GM11168 (cell line): ENCODE data around the gene CPNE8.
"Not testable (repeated sequence)": the region's sequence is repeated elsewhere in the genome, so short reads cannot be mapped to it uniquely, and the experiment has no call there.

ENCODE experiments used
- in situ Hi-C: fragments of 300-500 bp; cut with MboI; formaldehyde crosslinking; loops from one replicate; pipeline ENCODE4 v1.12.0; 2022; ENCODE audit warnings: low sequenced_read_pairs; ENCODE audit not compliant: unreplicated experiment

CPNE8 gene

DNA sequence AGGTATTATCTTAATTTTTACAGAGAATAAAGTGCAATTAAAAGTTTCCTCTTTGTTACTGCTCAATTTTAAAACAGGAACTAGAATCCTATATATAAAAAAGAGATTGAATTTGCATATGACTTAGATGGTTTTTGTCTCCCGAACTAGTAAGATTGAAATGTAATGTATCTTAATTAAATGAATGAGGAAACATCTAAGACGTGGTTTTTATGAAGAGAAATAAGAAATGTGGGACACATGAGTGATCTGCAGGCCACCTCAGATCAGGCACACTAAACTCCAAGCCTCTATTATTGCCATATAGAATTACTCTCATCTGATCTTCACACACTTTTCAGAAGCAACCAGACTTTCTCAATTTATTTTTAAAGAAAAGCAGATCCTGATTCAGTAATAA is 158.6 kb downstream of the CPNE8 start:
- in situ Hi-C loops: no loop called here

DNA sequence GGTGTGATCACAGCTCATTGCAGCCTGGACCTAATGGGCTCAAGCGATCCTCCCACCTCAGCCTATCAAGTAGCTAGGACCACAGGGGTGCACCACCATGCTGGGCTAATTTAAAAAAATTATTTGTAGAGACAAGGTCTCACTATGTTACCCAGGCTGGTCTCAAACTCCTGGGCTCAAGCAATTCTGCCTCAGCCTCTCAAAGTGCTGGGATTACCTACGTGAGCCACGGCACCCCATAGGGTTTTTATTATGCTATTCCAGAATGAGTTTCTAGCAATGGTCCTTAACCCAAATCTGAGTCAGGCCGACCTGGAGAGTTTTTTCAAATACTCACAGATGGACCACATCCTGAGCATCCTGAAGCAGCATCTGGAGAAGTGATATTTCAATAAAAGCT is 159.8 kb downstream of the CPNE8 start:
- in situ Hi-C loops: no loop called here

DNA sequence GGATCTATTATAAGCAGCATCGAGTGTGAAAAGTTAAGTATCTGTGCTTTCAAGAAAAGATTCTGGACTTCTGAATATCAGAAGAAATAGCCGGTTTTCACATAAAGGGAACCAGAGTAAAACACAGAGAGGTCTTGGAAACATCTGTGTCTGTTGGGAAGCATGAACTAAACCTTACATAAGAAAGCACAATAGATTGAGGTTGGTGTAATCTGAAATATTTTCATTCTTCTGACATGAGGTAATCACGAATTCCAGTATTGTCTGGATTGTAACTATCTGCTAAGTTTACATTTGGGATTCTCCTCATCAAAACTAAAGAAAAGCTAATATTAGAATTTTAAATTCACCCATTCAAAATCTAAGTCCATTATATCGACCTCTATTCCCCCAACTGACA is 161.3 kb downstream of the CPNE8 start:
- in situ Hi-C loops: no loop called here

DNA sequence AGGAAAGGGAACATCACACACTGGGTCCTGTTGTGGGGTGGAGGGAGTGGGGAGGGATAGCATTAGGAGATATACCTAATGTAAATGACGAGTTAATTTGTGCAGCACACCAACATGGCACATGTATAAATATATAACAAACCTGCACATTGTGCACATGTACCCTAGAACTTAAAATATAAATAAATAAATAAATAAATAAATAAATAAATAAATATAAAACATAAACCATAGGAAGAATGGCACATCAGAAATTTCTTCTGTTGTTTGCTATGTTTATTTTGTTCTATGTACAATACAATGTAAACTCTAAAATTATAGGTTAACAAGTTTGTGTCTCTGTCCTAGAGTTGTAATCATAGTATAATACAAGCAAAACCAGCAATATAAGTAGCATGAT is 162.9 kb downstream of the CPNE8 start:
- in situ Hi-C loops: not testable (repeated sequence)

DNA sequence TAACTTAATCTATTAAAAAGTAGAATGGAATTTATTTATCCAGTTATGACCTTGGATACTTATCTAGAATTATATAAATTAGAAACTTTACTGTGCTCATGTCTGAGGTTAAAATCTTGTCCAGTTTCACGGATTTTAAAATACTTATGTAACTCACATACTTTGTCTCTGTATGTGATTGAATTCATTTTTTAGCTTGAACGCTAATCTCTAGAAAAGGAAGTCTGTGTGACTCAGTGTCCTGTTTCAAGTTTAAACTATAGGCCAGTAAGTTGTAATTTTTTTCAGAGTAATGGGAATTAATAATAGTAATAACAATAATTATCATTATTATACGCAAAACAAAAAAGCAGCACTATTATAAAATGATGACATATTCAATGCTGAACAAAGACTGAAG is 168.6 kb downstream of the CPNE8 start:
- in situ Hi-C loops: no loop called here

DNA sequence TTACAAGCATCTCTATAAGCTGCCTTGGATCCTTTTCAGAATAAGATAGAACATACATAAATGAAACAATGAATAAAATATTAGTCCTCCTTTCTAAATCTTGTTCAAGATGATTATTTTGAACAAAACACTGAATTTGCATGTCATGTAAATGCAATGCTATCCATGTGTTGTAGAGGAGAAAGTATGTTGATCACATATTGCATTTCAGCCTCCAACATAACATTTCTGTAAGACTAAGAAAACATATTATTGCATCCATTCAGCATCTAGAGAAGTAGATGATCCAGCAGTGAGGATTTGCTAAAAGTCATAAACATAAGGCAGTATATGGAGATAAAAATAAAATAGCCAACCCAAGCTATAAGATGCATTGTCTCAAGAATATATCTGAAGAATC is 172.6 kb downstream of the CPNE8 start:
- in situ Hi-C loops: no loop called here

DNA sequence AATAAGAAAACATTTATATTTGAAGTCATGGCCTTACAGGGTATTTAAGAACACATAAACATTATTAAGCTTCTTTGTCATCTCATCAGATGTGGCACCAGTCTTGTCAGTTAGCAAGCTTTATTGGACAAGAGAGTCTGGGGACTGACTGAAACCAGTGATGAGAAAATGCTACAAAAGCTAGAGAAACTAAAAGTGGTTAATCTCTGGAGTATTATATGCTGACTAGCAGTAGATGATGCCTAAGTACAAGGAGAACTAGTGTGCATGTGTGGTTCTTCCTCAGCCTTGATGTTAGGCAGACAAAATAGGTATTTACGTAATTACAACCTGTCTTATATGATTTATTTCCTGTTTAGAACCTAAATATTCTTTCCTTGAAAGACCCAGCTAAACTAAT is 176.5 kb downstream of the CPNE8 start:
- in situ Hi-C loops: no loop called here

DNA sequence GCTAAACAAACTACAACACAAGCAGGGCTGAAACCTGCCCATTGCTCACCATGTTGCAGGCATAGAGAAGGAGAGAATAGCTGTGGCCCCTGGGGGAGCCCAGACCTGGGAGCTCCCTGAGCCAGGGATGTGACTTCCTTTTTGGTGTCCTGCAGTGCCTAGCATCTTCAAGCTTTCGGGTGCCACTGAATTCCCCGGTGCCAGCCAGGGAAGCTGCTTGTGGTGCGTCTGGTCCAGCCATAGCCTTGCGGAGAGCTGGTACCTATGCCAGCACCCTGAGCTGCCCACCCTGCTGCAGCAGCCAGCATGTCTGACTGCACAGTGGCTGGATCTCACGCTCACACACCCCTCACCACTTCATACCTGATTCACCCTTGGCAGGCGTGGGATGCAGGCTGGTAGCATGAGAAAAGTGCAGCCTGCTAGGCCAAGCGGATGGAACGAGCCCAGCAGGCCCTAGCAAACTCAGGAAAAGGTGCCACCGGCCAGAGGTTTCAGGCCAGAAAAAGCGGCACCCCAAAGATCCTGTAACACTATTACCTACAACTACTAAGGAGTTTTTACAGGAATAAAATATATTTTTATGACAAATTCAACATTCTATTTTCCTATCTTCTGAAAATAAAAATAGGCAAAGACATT is 183.7 kb downstream of the CPNE8 start:
- in situ Hi-C loops: no loop called here

DNA sequence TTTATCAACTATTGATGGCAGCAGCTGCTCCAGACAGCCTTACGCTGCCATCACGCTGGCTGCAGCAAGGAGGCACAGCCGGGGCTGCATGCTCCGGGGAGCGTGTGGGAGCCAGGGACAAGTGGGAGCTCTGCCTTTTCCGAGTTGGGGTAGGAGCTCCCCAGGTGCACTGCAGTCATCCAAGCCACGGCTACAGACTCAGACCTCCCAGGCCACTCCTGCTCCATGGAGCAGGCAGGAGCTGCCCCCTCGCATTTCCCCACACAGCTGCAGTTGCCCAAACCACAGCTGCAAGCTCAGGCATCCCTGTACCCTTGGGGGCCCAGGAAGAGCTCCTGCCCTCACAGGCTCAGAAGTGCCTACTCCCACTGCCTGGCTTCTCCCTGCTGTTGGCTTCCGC is 184.7 kb downstream of the CPNE8 start:
- in situ Hi-C loops: no loop called here

DNA sequence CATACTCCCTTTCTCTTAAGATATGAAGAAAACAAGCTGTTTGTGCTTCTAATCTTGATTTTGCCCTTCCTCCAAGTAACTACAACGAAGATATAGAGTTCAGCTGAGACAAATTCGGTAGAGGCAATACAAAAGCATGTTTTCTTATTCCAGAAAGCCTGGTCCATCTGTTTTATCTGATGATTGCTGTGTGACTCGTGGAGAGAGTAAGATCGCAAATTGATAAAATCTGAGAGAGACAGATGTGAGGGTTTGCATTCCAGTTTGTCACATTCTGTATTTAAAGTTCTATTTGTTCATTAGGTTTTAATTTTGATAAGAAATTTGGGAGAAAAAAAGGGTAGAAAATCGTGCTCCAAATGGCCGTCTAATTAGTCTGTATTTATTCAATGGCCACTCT is 192.1 kb downstream of the CPNE8 start:
- in situ Hi-C loops: no loop called here

DNA sequence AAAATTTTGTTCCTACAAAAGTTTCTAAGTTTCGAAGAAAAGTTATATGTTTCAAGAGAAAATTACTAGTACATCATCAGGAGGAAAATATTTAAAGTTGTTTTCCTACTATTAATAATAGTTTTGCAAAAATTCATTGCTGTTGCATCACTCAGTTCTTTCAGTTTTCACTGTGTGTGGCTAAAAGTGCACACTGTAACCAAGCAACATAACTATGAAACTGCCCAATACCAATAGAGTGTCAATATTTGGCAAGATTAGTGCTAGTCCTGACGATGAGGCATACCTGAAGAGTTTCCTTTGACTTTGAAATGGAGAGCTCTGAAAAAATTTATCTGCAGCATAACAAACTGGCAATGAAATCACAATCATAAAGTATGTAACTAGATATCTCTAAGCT is 194.3 kb downstream of the CPNE8 start:
- in situ Hi-C loops: no loop called here

DNA sequence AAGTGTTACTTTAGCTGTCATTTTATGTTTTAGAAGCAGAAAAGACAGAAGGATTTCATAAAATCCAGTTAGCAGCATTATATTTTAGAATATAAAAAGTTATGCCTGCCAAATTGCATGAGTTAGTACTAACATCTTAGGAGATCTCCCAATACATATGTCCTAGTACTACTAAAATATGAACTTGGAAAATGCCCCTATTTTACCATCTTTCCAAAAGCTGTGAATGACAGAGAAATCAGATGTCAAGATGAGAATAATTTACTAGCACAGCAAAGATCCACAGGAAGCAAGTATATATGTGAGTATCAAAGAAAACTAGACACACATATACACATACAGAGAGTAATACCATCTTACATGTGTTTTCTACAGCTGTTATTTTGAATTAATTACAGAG is 196.9 kb downstream of the CPNE8 start:
- in situ Hi-C loops: no loop called here

DNA sequence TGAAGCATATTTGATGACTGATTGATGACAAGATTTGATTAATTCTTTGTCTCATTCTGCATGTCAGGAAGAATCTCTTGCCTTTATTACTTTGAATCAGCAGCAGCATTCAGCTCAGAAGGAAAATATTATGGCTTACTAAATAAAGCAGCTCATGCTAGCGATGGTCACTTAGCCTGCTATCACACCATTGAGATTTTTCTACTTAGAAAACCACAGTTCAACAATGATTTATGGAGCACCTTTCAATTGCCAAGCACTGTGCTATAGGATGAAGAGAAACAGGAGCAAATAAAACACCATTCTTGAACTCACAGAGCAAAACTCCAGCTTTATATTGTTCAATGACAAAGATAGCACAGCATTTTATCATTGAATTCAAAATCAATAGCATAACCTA is 197.7 kb downstream of the CPNE8 start:
- in situ Hi-C loops: no loop called here

DNA sequence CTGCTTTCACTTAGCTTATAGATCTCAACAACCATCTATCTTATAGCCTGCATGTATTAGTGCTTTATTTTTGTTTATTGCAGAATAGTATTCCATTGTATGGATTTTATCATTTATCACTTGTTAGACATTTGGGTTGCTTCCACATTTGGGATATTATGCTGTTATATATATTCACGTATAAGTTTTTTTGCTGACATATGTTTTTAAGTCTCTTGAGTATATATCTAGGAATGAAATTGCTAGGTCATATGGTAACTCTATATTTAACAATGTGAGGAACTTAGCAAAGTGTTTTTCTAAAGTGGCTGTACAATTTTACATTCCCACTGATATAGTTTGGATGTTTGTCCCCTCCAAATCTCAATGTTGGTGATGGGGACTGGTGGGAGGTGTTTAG is 208.1 kb downstream of the CPNE8 start:
- in situ Hi-C loops: loop anchor here (25.0 kb wide), 1 partner anchor 215 kb away; the partner anchor contains the start of gene CPNE8

DNA sequence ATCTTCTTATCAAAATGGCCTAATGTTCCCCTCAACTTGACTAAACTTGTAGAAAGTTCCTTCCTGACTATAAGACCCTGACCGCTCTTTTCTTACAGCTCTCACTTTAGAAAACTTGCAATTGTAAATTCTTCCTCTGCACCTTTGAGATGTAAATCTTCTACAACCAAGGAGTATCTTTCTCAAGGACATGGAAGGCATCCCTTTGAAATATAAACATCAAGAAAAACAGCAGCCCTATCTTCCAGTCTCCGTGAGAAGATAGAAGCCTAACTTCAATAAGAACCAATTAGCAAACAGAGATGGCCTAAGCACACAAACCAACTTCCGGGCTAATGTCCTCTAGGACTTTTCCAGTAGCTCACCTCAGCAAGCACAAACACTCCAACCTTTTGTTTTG is 210.3 kb downstream of the CPNE8 start:
- in situ Hi-C loops: loop anchor here (25.0 kb wide), 1 partner anchor 217 kb away; the partner anchor contains the start of gene CPNE8

DNA sequence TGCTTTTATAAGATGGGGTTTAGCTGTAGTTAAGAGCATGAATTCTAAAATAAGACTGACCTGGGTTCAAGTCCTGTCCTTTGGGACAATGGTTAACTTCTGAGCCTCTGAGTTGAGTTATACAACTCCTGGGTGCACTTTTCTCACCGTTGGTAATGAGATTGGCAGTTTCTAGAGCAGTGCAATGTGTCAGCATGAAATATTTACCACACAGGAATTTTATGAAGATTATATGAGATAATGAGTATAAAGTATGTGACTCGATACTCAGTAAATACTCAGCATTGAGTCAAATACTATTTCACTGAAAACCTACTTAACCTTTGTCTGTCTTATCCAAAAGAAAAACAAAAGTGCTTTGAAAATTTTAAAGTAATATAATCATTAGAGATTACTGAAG is 214.2 kb downstream of the CPNE8 start:
- in situ Hi-C loops: loop anchor here (25.0 kb wide), 1 partner anchor 221 kb away; the partner anchor contains the start of gene CPNE8

DNA sequence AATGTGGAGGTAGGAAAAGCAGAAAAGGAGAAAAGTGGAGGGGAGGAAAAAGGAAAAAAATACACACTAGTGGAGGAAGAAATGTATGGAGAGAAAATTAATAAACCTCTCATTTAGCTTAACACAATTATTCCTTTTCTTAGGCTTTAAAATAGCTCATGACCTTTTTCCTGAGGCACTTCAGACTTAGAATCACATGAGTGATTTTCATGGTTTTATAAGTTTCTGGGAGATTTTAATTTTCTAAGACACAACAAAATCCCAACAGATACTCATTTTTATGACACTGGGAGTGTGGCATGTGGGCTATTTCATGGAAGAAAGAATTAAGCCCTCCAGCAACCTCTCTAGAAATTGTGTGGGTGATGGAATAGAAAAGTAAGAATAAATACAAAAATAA is 214.7 kb downstream of the CPNE8 start:
- in situ Hi-C loops: loop anchor here (25.0 kb wide), 1 partner anchor 222 kb away; the partner anchor contains the start of gene CPNE8

DNA sequence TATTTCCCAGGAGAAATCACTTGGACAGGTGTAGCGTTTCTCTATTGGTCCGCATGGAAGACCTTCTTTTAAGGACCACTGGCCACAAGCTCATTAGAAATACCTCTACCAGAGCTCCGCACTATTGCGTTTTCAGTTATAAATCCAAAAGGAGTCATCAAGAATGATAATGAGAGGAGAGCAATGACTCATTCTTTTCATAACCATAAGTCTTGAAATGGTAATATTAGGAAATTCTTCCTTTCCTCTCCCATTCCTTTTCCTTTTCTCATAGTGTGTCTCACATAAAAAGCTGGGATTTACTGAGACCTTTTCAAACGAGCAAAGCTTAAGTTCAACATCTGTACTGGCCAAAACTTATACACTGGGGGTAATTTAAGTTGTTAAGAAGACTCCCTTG is 215.7 kb downstream of the CPNE8 start:
- in situ Hi-C loops: loop anchor here (25.0 kb wide), 1 partner anchor 223 kb away; the partner anchor contains the start of gene CPNE8

DNA sequence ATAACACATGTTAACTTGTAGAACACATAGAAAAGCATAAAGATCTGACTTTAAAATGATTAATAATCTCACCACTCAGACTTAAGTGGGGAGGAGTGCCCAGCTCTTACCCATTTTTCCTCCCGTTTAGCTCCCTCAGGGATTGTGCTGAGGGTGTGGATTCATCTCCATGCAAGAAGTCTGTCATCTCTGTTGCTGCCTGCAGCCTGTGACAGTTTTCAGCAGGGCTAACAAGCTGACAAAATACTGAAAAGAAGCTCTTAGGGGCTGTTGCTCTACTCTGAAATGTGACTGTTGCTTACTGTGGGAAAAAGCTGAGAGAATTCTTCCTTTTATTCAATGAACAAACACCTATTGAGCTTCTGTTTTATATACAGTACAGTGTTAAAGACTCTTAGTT is 216.2 kb downstream of the CPNE8 start:
- in situ Hi-C loops: loop anchor here (25.0 kb wide), 1 partner anchor 223 kb away; the partner anchor contains the start of gene CPNE8

DNA sequence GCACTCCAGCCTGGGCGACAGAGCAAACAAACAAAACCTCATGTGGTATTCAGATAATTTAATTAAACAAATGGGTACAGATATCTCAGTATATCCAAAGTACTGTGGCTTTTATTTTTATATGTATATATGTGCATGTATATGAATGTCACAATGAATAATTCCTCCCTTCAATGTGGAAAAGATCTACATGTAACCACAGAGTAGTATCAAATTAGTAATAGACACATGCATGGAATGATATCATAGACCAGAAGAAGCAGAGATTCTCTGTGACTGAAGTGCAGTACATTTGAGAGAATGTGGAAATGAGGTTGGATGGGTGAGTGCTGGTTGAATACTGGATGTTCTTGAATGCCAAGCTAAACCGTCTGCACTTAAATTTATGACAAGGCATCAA is 222.9 kb downstream of the CPNE8 start:
- in situ Hi-C loops: loop anchor here (25.0 kb wide), 1 partner anchor 230 kb away; the partner anchor contains the start of gene CPNE8

DNA sequence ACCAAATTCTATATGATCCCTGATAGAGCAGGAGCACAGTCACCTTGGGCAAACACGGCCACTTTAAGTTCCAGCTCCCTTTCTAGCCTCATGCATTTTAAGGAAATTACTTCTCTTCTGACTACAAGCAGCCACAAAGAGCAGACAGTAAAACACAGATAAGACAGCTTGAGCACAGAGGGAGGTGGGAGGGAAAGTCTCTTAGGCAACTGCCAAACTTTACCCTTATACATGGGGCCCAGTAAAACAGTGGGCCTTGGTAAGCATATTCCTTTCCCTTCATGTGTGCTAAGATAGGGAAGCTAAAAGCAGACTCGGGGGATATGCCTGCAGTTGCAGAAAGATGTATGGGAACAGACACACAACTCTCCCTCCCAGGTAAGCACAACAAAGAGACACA is 235.9 kb downstream of the CPNE8 start:
- in situ Hi-C loops: loop anchor here (25.0 kb wide), 2 partner anchors 332 to 418 kb away; no protein-coding TSS in a partner anchor

DNA sequence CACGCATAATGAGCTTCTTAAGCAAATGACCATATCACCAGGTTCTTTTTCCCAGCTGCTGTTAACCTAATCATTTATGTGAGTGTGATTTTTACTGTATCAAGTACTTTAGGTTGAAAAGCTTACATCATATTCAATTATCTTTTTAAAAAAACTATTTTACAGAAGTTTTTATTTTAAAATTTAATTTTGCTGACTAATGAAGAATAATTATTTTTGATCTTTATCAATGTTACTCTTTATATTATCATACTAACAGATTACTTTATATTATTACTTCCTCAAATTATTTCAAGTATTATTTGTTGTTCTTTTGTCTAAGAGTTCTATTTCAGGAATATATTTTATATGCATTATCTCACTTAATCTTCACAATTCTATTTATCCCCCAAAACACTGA is 236.3 kb downstream of the CPNE8 start:
- in situ Hi-C loops: loop anchor here (25.0 kb wide), 2 partner anchors 332 to 418 kb away; no protein-coding TSS in a partner anchor
